ENCODE measurements around the gene CDKL4. TPM values are rescaled to one million over a fixed set of nuclear protein-coding genes. Genes with fewer than 3 reads are reported as not detected.

Gene CDKL4
- polyA plus RNA-seq, 2 of the 4 experiments (the other 2 are of a cell fraction), result 0.06 TPM; not detected in 1

DNA sequence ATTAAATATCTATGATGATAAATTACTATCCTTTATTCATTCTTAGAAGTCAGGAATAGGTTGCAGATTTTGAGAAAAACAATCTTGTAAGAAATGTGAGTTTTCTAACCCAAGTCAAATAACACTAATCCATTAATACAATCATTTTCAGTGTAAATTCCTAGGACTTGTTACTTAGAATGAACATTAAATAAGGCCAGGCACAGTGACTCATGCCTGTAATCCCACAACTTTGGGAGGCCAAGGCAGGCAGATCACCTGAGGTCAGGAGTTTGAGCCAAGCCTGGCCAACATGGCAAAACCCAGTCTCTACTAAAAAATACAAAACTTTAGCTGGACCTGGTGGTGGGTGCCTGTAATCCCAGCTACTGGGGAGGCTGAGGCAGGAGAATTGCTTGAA lies 45.8 kb upstream of the CDKL4 start:
- no peak for ATAC-seq
- POLR2A ChIA-PET, result no interaction called here

DNA sequence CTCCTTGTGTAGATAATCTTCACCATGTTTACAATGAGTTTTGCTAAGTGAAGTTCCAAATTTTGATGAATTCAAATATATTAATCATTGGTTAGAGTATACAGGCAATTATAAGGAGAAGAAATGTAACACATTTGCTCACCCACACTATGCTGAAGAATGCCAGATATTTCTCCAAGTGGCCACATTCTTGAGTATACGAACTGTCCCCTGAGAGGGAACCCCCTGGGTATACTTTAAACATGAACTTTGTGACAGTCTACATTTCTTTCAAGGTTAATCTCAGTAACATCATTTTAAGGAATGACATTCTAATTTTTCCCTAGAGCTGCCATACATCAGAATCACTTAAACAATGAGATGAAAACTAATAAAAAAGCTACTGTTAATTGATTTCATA lies 39.8 kb upstream of the CDKL4 start:
- WGBS (ENCODE audit: missing lambda C conversion rate), result 76% methylated on average over 1 of the region's 1 CpG
- H3K9me3 ChIP-seq, result no peaks in the 10 kb centered on the region
- no peak for TF ChIP-seq MAFK (IDR thresholded peaks at IDR 0.05; ENCODE audit: partially characterized antibody)
- no peak for TF ChIP-seq NR3C1 (IDR thresholded peaks at IDR 0.05)
- no peak for TF ChIP-seq RCOR1 (IDR thresholded peaks at IDR 0.05; ENCODE audit: low read depth, low read length)
- no peak for TF ChIP-seq HOXB5 (CRISPR knock-in tag; IDR thresholded peaks at IDR 0.05)
- TF ChIP-seq CBX2 (IDR thresholded peaks at IDR 0.05; ENCODE audit: borderline replicate concordance, low read depth), result no peak
- no peak for TF ChIP-seq BHLHE40 (IDR thresholded peaks at IDR 0.05; ENCODE audit: low read depth, low read length)
- TF ChIP-seq HEYL (CRISPR knock-in tag; IDR thresholded peaks at IDR 0.05), result no peak
- TF ChIP-seq, protein P1, sequence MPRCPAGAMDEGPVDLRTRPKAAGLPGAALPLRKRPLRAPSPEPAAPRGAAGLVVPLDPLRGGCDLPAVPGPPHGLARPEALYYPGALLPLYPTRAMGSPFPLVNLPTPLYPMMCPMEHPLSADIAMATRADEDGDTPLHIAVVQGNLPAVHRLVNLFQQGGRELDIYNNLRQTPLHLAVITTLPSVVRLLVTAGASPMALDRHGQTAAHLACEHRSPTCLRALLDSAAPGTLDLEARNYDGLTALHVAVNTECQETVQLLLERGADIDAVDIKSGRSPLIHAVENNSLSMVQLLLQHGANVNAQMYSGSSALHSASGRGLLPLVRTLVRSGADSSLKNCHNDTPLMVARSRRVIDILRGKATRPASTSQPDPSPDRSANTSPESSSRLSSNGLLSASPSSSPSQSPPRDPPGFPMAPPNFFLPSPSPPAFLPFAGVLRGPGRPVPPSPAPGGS (IDR thresholded peaks at IDR 0.05), result no peak
- TF ChIP-seq, protein P2, sequence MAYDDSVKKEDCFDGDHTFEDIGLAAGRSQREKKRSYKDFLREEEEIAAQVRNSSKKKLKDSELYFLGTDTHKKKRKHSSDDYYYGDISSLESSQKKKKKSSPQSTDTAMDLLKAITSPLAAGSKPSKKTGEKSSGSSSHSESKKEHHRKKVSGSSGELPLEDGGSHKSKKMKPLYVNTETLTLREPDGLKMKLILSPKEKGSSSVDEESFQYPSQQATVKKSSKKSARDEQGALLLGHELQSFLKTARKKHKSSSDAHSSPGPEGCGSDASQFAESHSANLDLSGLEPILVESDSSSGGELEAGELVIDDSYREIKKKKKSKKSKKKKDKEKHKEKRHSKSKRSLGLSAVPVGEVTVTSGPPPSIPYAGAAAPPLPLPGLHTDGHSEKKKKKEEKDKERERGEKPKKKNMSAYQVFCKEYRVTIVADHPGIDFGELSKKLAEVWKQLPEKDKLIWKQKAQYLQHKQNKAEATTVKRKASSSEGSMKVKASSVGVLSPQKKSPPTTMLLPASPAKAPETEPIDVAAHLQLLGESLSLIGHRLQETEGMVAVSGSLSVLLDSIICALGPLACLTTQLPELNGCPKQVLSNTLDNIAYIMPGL (CRISPR knock-in tag; IDR thresholded peaks at IDR 0.05; ENCODE audit: borderline replicate concordance), result no peak
- no peak for TF ChIP-seq HOXA7 (CRISPR knock-in tag; IDR thresholded peaks at IDR 0.05)
- no peak for TF ChIP-seq CHD2 (IDR thresholded peaks at IDR 0.05; ENCODE audit: low read length, partially characterized antibody)
- TF ChIP-seq RNF2 (IDR thresholded peaks at IDR 0.05; ENCODE audit: borderline replicate concordance, low read depth), result no peak
- TF ChIP-seq, protein P3, sequence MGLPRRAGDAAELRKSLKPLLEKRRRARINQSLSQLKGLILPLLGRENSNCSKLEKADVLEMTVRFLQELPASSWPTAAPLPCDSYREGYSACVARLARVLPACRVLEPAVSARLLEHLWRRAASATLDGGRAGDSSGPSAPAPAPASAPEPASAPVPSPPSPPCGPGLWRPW (IDR thresholded peaks at IDR 0.05), result no peak
- no peak for TF ChIP-seq ZC3H11A (IDR thresholded peaks at IDR 0.05)
- TF ChIP-seq JUNB (IDR thresholded peaks at IDR 0.05), result no peak
- no peak for TF ChIP-seq KDM1A (IDR thresholded peaks at IDR 0.05; ENCODE audit: low read depth)
- no peak for TF ChIP-seq MYC (IDR thresholded peaks at IDR 0.05; ENCODE audit: borderline replicate concordance, low read length)
- H3K4me1 ChIP-seq, result no peaks in the 10 kb centered on the region
- H3K4me2 ChIP-seq, result no peak overlapping the region
- ChIA-PET CTCF (no interaction called here), POLR2A (no interaction called here)
- DNase-seq (ENCODE audit: low read depth in 1 of 2, low spot score in 1 of 2) (no peak), FAIRE-seq (no peak), ATAC-seq (no peak)
- H3K27ac ChIP-seq, result no peak overlapping the region
- H3K4me3 ChIP-seq, result no peak overlapping the region

More for the DNA sequence above, 45.8 kb upstream of the CDKL4 start:
- H3K4me3 ChIP-seq, result no peak overlapping the region
- CTCF ChIA-PET, result interaction anchor here (0.7 kb wide), 1 partner anchor 9 kb away, joined by 4 read pairs; no protein-coding TSS in a partner anchor
- TF ChIP-seq ZC3H11A (IDR thresholded peaks at IDR 0.05) (no peak), FOSL2 (IDR thresholded peaks at IDR 0.05) (no peak), FOSL2 (CRISPR knock-in tag; IDR thresholded peaks at IDR 0.05) (0 out of 2 replicates have a peak, but pooled peaks have one; percentile 10), FOSB (CRISPR knock-in tag; IDR thresholded peaks at IDR 0.05) (no peak)
- TF ChIP-seq, protein P4, sequence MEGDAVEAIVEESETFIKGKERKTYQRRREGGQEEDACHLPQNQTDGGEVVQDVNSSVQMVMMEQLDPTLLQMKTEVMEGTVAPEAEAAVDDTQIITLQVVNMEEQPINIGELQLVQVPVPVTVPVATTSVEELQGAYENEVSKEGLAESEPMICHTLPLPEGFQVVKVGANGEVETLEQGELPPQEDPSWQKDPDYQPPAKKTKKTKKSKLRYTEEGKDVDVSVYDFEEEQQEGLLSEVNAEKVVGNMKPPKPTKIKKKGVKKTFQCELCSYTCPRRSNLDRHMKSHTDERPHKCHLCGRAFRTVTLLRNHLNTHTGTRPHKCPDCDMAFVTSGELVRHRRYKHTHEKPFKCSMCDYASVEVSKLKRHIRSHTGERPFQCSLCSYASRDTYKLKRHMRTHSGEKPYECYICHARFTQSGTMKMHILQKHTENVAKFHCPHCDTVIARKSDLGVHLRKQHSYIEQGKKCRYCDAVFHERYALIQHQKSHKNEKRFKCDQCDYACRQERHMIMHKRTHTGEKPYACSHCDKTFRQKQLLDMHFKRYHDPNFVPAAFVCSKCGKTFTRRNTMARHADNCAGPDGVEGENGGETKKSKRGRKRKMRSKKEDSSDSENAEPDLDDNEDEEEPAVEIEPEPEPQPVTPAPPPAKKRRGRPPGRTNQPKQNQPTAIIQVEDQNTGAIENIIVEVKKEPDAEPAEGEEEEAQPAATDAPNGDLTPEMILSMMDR (IDR thresholded peaks at IDR 0.05), result no peak
- DNase-seq (ENCODE audit: low read depth in 1 of 2, low spot score in 1 of 2) (no peak), FAIRE-seq (peak; percentile 63)
- H3K9me3 ChIP-seq, result no peaks in the 10 kb centered on the region
- no peak overlapping the region for H3K4me2 ChIP-seq
- no peaks in the 10 kb centered on the region for H3K4me1 ChIP-seq
- H3K27ac ChIP-seq, result no peak overlapping the region

Data from A549 (cell line).